GM13977 (cell line): ENCODE results near the gene SLC35F1.

Experiments used
- DNase-seq: peaks from one replicate; pipeline ENCODE4 v3.0.0; 2012; ENCODE audit warnings: low spot score
- in situ Hi-C: fragments of 300-500 bp; cut with MboI; formaldehyde crosslinking; loops from one replicate; pipeline ENCODE4 v1.12.0; 2022; ENCODE audit warnings: low sequenced_read_pairs, low pct_unique_long_range_greater_than_20kb, mixed read lengths, inconsistent platforms; ENCODE audit not compliant: unreplicated experiment
- TF ChIP-seq, protein P1 (sequence below): IDR thresholded peaks from 2 replicates; pipeline ENCODE4 v1.5.1; 2012; ENCODE audit warnings: mild to moderate bottlenecking, control low read depth; ENCODE audit not compliant: insufficient read depth; ENCODE audit errors: extremely low read depth, missing control alignments

Gene SLC35F1

DNA sequence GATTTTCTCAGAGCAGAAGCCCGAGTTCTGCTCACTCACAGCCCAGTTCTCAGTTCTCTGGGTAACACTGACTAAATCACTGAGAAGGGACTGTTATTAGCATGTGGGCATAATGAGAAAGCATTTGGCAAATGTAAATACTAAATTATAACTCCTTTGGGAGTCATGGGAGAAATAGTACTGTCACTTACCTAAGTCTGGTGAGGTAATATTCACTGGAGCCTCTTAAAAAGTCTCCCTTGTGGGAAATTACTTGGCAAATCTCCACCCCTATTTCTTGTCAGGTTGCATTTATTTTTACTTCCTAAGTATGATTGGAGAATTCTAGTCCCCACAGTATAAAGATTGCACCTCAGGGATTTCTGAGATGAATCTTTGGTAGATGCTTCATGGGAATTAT lies 254.3 kb downstream of the SLC35F1 start:
- TF ChIP-seq, protein P1, sequence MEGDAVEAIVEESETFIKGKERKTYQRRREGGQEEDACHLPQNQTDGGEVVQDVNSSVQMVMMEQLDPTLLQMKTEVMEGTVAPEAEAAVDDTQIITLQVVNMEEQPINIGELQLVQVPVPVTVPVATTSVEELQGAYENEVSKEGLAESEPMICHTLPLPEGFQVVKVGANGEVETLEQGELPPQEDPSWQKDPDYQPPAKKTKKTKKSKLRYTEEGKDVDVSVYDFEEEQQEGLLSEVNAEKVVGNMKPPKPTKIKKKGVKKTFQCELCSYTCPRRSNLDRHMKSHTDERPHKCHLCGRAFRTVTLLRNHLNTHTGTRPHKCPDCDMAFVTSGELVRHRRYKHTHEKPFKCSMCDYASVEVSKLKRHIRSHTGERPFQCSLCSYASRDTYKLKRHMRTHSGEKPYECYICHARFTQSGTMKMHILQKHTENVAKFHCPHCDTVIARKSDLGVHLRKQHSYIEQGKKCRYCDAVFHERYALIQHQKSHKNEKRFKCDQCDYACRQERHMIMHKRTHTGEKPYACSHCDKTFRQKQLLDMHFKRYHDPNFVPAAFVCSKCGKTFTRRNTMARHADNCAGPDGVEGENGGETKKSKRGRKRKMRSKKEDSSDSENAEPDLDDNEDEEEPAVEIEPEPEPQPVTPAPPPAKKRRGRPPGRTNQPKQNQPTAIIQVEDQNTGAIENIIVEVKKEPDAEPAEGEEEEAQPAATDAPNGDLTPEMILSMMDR, result no peak
- in situ Hi-C loops, result no loop called here

DNA sequence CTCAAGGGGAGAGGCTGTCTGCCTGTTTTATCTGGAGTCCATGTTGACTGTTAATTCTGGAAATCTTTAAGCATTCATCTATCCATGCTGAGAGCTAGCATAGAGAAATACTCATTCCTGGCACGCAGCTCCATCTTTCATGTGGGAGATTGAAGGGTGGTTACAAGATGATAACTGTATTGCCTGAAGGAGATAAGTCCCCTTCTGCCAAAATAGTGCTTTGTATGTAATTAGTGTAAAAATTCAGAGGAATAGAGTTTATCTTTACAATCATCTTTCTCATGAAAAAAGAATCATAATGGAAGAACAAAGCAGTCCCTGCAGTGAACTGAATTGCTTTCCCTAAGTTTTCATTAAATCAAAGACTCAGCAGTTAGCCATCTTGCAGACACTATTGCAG lies 256.5 kb downstream of the SLC35F1 start:
- in situ Hi-C loops, result no loop called here
- TF ChIP-seq, protein P1, result no peak
- DNase-seq, result no peak

More for the DNA sequence above, 254.3 kb downstream of the SLC35F1 start:
- DNase-seq, result no peak

DNA sequence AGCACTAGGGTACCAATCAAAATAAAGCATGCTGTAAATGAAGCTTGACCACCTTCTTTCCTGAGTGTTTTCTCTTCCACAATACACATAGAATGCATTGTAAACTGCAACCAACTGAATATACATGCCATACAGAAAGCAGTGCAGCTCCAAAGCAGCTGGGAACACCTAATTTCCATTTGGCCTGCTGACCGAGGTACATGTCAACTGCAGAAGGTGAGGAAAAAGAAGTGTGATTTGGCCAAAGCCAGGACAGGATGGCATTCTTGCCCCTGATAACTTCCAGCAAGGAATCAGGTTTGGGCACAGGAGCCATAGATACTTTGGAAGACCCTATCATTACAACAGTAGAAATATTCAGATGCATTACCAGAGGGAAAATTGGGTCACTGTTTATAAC lies 258.4 kb downstream of the SLC35F1 start:
- TF ChIP-seq, protein P1, result no peak
- in situ Hi-C loops, result no loop called here
- no peak for DNase-seq

DNA sequence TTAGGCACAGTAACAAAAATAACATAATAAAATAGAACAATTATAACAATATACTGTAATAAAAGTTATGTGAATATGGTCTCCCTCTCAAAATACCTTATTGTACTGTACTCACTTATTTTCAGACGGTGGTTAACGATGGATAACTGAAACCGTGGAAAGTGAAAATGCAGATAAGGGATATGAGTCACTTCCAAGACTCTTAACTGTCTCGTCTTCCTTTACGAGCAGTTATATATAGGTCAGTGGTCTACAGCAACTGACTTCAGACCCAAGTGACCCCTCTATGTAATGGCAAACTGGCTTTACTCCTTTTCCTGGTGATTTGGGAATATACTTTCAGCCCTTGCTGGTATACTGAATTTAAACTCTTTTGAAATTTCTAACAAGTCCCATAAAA lies 261.4 kb downstream of the SLC35F1 start:
- in situ Hi-C loops, result no loop called here
- TF ChIP-seq, protein P1, result no peak
- DNase-seq, result no peak

DNA sequence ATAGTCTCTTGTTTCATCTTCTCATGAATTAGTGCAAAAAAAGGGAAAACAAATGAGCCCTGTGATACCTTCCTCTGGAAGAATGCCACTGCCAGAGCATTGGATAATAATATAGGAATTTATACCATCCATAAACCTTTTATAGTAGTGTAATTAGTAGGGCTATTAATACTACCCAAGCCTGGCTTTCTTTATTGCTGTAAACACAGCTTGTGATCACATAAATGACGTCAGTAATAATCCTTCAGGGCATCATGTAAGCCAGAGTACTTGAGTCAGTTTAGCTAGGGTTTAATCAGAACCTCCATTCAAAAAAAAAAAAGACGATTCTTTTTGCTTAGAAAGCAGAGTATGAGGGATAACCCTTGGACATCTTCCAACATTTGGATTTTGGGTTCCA lies 264.8 kb downstream of the SLC35F1 start:
- no peak for DNase-seq
- in situ Hi-C loops, result no loop called here
- TF ChIP-seq, protein P1, result no peak

DNA sequence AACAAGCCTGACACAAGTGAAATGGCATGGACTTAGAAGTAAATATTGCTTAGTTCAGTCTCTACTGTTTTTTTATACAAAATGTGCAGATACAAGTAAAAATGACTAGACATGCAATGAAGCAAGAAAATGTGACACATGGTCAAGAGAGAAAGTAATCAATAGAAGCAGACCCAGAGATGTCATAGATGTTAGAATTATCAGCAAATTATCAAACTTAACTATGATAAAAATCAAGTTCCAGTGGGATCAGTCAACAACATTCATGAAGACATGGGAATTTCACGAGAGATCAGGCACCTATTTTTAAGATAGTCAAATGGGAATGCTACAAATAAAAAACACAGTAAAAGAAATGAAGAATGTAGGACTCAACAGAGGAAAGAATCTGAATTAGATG lies 267.0 kb downstream of the SLC35F1 start:
- in situ Hi-C loops, result no loop called here
- TF ChIP-seq, protein P1, result no peak

DNA sequence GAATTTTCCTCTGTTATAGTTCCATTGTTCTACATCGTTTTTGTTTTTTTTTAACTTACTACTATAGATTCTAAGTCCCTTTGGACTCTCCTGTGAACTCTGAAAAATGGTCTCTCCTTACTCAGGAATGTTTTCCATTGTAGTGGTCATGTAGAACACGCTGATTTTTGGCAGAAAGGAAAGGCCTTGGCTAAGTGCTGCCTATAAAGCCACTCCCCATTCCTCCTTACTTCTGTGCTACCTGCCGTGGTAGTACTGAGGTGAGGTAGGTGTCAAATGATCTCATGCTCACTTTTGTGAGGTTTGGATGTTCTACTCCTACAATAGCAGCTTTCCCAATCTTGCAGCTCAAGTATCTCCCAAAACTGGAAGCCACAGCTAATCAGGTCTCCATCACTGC lies 270.7 kb downstream of the SLC35F1 start:
- DNase-seq, result no peak
- in situ Hi-C loops, result no loop called here
- TF ChIP-seq, protein P1, result no peak

More for the DNA sequence above, 267.0 kb downstream of the SLC35F1 start:
- no peak for DNase-seq
